Measurements from ENCODE around the gene COIL. TPM values are rescaled to one million over a fixed set of nuclear protein-coding genes. Genes with fewer than 3 reads are reported as not detected.

COIL gene
- total and polyA plus RNA-seq, 2 of the 13 experiments (the other 11 are each of a cell fraction or from before 2014, with no cell fraction given), result 8.1 to 29.4 TPM

GRCh38 chr17:56913867-56914580 lies 46.8 kb downstream of the COIL start, which contains the start of gene TRIM25 (continued):
- TF ChIP-seq ZNF543 (CRISPR knock-in tag; IDR thresholded peaks at IDR 0.05) (peak; percentile 94), ZNF512B (CRISPR knock-in tag; IDR thresholded peaks at IDR 0.05; ENCODE audit: borderline replicate concordance) (no peak), MIXL1 (CRISPR knock-in tag; IDR thresholded peaks at IDR 0.05) (peak; percentile 45; the same call in 1 of the 2 replicates), HOMEZ (CRISPR knock-in tag; IDR thresholded peaks at IDR 0.05; ENCODE audit: low read depth) (no peak), CBX2 (IDR thresholded peaks at IDR 0.05; ENCODE audit: low read depth, low read length) (no peak), CBX2 (CRISPR knock-in tag; IDR thresholded peaks at IDR 0.05; ENCODE audit: low read depth) (no peak; the same call in none of the 2 replicates), ETS1 (CRISPR knock-in tag; IDR thresholded peaks at IDR 0.05) (peak; percentile 46), ZNF17 (CRISPR knock-in tag; IDR thresholded peaks at IDR 0.05) (0 out of 2 replicates have a peak, but pooled peaks have one; percentile 3), ZFP36L1 (CRISPR knock-in tag; IDR thresholded peaks at IDR 0.05) (peak; percentile 46; the same call in 1 of the 2 replicates), SMYD3 (CRISPR knock-in tag; IDR thresholded peaks at IDR 0.05) (peak; percentile 92), ZNF639 (CRISPR knock-in tag; conservative IDR thresholded peaks at IDR 0.05) (no peak; the same call in none of the 2 replicates), ZNF605 (CRISPR knock-in tag; IDR thresholded peaks at IDR 0.05) (peak; percentile 55; the same call in 1 of the 2 replicates), CHCHD3 (CRISPR knock-in tag; IDR thresholded peaks at IDR 0.05) (no peak), STAT5B (CRISPR knock-in tag; IDR thresholded peaks at IDR 0.05) (no peak; the same call in 1 of the 2 replicates), MXI1 (IDR thresholded peaks at IDR 0.05; ENCODE audit: borderline replicate concordance, low read depth, low read length) (peak; percentile 62; the same call in 1 of the 3 replicates), REPIN1 (CRISPR knock-in tag; IDR thresholded peaks at IDR 0.05; ENCODE audit: borderline replicate concordance, low read depth) (peak; percentile 96), ZNF556 (CRISPR knock-in tag; IDR thresholded peaks at IDR 0.05; ENCODE audit: borderline replicate concordance) (peak; percentile 97), FOSL1 (CRISPR knock-in tag; IDR thresholded peaks at IDR 0.05; ENCODE audit: borderline replicate concordance) (peak; percentile 7), ZNF382 (CRISPR knock-in tag; IDR thresholded peaks at IDR 0.05; ENCODE audit: borderline replicate concordance) (no peak), FOXP1 (IDR thresholded peaks at IDR 0.05) (no peak), FOXP1 (CRISPR knock-in tag; IDR thresholded peaks at IDR 0.05) (0 out of 2 replicates have a peak, but pooled peaks have one; percentile 6), ZNF441 (CRISPR knock-in tag; IDR thresholded peaks at IDR 0.05; ENCODE audit: borderline replicate concordance) (peak; percentile 79), TOPORS (CRISPR knock-in tag; IDR thresholded peaks at IDR 0.05) (peak; percentile 98), ZFP90 (CRISPR knock-in tag; IDR thresholded peaks at IDR 0.05; ENCODE audit: borderline replicate concordance) (peak; percentile 31; the same call in 1 of the 2 replicates)
